ENCODE results near the gene CPA4. TPM values are rescaled to one million over a fixed set of nuclear protein-coding genes. Genes with fewer than 3 reads are reported as not detected.

CPA4 gene
- total and polyA plus RNA-seq, 2 of the 13 experiments (the other 11 are each of a cell fraction or from before 2014, with no cell fraction given) = 0.20 to 0.22 TPM

DNA sequence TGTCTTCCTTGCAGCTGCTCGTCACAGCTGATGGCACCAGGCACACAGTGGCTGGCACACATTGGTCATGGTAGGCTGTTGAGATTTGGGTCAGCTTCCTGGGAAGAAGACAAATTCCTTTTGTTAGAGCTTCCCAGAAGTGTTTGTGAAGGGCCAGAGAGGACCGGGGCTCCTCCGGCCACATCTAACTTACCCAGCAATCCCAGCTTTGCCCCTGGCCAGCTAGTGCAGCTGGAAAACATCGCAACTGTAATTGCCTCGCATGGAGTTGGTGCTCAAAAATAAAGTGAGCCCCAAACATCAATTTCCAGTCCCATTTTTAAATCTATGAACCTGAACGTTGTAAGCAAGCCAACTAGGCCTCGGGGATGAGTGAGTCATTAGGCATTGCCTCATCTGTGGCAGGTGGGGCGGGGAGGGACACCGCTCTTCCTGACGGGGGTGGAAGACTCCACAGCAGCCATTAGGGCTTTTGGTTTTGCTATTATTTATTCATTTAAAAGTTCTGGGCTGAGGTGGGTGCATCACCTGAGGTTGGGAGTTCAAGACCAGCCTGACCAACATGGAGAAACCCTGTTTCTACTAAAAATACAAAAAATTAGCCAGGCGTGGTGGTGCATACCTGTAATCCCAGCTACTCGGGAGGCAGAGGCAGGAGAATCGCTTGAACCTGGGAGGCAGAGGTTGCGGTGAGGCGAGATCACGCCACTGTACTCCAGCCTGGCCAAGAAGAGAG lies 64.1 kb downstream of the CPA4 start (continued):
- TF ChIP-seq, protein P1, sequence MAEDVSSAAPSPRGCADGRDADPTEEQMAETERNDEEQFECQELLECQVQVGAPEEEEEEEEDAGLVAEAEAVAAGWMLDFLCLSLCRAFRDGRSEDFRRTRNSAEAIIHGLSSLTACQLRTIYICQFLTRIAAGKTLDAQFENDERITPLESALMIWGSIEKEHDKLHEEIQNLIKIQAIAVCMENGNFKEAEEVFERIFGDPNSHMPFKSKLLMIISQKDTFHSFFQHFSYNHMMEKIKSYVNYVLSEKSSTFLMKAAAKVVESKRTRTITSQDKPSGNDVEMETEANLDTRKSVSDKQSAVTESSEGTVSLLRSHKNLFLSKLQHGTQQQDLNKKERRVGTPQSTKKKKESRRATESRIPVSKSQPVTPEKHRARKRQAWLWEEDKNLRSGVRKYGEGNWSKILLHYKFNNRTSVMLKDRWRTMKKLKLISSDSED (CRISPR knock-in tag; IDR thresholded peaks at IDR 0.05) = no peak
- TF ChIP-seq, protein P2, sequence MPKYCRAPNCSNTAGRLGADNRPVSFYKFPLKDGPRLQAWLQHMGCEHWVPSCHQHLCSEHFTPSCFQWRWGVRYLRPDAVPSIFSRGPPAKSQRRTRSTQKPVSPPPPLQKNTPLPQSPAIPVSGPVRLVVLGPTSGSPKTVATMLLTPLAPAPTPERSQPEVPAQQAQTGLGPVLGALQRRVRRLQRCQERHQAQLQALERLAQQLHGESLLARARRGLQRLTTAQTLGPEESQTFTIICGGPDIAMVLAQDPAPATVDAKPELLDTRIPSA (CRISPR knock-in tag; IDR thresholded peaks at IDR 0.05; ENCODE audit: borderline replicate concordance) = no peak
- TF ChIP-seq ZNF644 (CRISPR knock-in tag; IDR thresholded peaks at IDR 0.05; ENCODE audit: low read depth) (peak; percentile 68; the same call in 1 of the 2 replicates), SCMH1 (CRISPR knock-in tag; IDR thresholded peaks at IDR 0.05; ENCODE audit: borderline replicate concordance) (no peak), ZNF225 (CRISPR knock-in tag; IDR thresholded peaks at IDR 0.05) (no peak), ZFY (CRISPR knock-in tag; IDR thresholded peaks at IDR 0.05) (peak; percentile 40; the same call in 1 of the 2 replicates), ZNF331 (CRISPR knock-in tag; IDR thresholded peaks at IDR 0.05) (no peak), BORCS8-MEF2B (CRISPR knock-in tag; IDR thresholded peaks at IDR 0.05) (no peak), ZNF318 (CRISPR knock-in tag; IDR thresholded peaks at IDR 0.05) (no peak), ARID5B (CRISPR knock-in tag; IDR thresholded peaks at IDR 0.05) (0 out of 2 replicates have a peak, but pooled peaks have one; percentile 16), ZNF317 (CRISPR knock-in tag; IDR thresholded peaks at IDR 0.05) (no peak), RFX3 (CRISPR knock-in tag; IDR thresholded peaks at IDR 0.05) (no peak), MAFG (CRISPR knock-in tag; IDR thresholded peaks at IDR 0.05) (no peak), RNF2 (conservative IDR thresholded peaks at IDR 0.05; ENCODE audit: low read depth) (no peak)
- TF ChIP-seq, protein P3, sequence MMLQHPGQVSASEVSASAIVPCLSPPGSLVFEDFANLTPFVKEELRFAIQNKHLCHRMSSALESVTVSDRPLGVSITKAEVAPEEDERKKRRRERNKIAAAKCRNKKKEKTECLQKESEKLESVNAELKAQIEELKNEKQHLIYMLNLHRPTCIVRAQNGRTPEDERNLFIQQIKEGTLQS (CRISPR knock-in tag; IDR thresholded peaks at IDR 0.05) = peak; percentile 72; the same call in 1 of the 2 replicates
